Peyer's patch (tissue), 4 donors: ENCODE measurements around the gene TAGAP.

Experiments used
- CTCF ChIP-seq, 6 experiments: fragments of 450-650 bp in 4 of 6; fragments of 200-600 bp in 2 of 6; sonication (generic) in 1 of 6; IDR thresholded peaks; one replicate each; pipeline ENCODE4 v1.5.1; 2017 to 2019; ENCODE audit warnings: antibody characterized with exemption in 6 of 6, mild to moderate bottlenecking in 3 of 6, moderate library complexity in 1 of 6
- POLR2A ChIP-seq, 2 donors: fragments of 450-650 bp; IDR thresholded peaks; one replicate each; pipeline ENCODE4 v1.5.1; 2017; ENCODE audit warnings: antibody characterized with exemption in 2 of 2, mild to moderate bottlenecking in 2 of 2, moderate library complexity in 2 of 2

- no peak for TF ChIP-seq CTCF (IDR thresholded peaks at IDR 0.05)
- no peak for TF ChIP-seq POLR2A (IDR thresholded peaks at IDR 0.05)
Observed at GRCh38 chr6:159074876-159075275, 30.1 kb upstream of the TAGAP start.
